Measurements from ENCODE around the gene MGAT4B.

Gene MGAT4B

GRCh38 chr5:179828756-179829421, 22.2 kb upstream of the MGAT4B start:
- DNase-seq (ENCODE audit: insufficient read length, low spot score) (no peak), FAIRE-seq (no peak)
- TF ChIP-seq POU2F2 (IDR thresholded peaks at IDR 0.05; ENCODE audit: low read depth, low read length) (no peak), POLR2AphosphoS5 (IDR thresholded peaks at IDR 0.05; ENCODE audit: low read depth, low read length) (peak; percentile 65)

- TF ChIP-seq TAF1 (IDR thresholded peaks at IDR 0.05; ENCODE audit: low read depth, low read length) (no peak), POU2F2 (IDR thresholded peaks at IDR 0.05; ENCODE audit: low read depth, low read length) (no peak), POLR2AphosphoS5 (IDR thresholded peaks at IDR 0.05; ENCODE audit: low read depth, low read length) (no peak; the same call in 1 of the 2 replicates), POLR2A (IDR thresholded peaks at IDR 0.05; ENCODE audit: low read depth, low read length) (no peak), PAX5 (IDR thresholded peaks at IDR 0.05; ENCODE audit: insufficient read depth, low read length, severe bottlenecking) (no peak)
- FAIRE-seq (no peak), DNase-seq (ENCODE audit: insufficient read length, low spot score) (no peak)
Observed at GRCh38 chr5:179827680-179828079, 21.0 kb upstream of the MGAT4B start.

GRCh38 chr5:179825655-179826182, 19.1 kb upstream of the MGAT4B start:
- no peak for DNase-seq (ENCODE audit: insufficient read length, low spot score)
- FAIRE-seq = no peak
- TF ChIP-seq SPI1 (IDR thresholded peaks at IDR 0.05; ENCODE audit: low read depth, low read length) (no peak), PAX5 (IDR thresholded peaks at IDR 0.05; ENCODE audit: insufficient read depth, low read length, severe bottlenecking) (no peak), POU2F2 (IDR thresholded peaks at IDR 0.05; ENCODE audit: low read depth, low read length) (no peak), TAF1 (IDR thresholded peaks at IDR 0.05; ENCODE audit: low read depth, low read length) (no peak), POLR2A (IDR thresholded peaks at IDR 0.05; ENCODE audit: low read depth, low read length) (no peak; the same call in 1 of the 2 replicates), POLR2AphosphoS5 (IDR thresholded peaks at IDR 0.05; ENCODE audit: low read depth, low read length) (no peak)

- TF ChIP-seq PAX5 (IDR thresholded peaks at IDR 0.05; ENCODE audit: insufficient read depth, low read length, severe bottlenecking) = no peak
- TF ChIP-seq POU2F2 (IDR thresholded peaks at IDR 0.05; ENCODE audit: low read depth, low read length) = no peak
- no peak; the same call in 1 of the 2 replicates for TF ChIP-seq POLR2A (IDR thresholded peaks at IDR 0.05; ENCODE audit: low read depth, low read length)
- no peak for TF ChIP-seq POLR2AphosphoS5 (IDR thresholded peaks at IDR 0.05; ENCODE audit: low read depth, low read length)
- TF ChIP-seq SPI1 (IDR thresholded peaks at IDR 0.05; ENCODE audit: low read depth, low read length) = no peak
- TF ChIP-seq TAF1 (IDR thresholded peaks at IDR 0.05; ENCODE audit: low read depth, low read length) = no peak
- no peak for DNase-seq (ENCODE audit: insufficient read length, low spot score)
- FAIRE-seq = no peak
Observed at GRCh38 chr5:179824745-179825112, 18.1 kb upstream of the MGAT4B start.

- FAIRE-seq (no peak), DNase-seq (ENCODE audit: insufficient read length, low spot score) (no peak)
- no peak for TF ChIP-seq TAF1 (IDR thresholded peaks at IDR 0.05; ENCODE audit: low read depth, low read length)
- peak; percentile 38; the same call in 1 of the 2 replicates for TF ChIP-seq POLR2AphosphoS5 (IDR thresholded peaks at IDR 0.05; ENCODE audit: low read depth, low read length)
- no peak for TF ChIP-seq PAX5 (IDR thresholded peaks at IDR 0.05; ENCODE audit: insufficient read depth, low read length, severe bottlenecking)
Observed at GRCh38 chr5:179823937-179824744, 17.5 kb upstream of the MGAT4B start.

GRCh38 chr5:179822444-179822990, 15.9 kb upstream of the MGAT4B start:
- no peak for TF ChIP-seq PAX5 (IDR thresholded peaks at IDR 0.05; ENCODE audit: insufficient read depth, low read length, severe bottlenecking)
- TF ChIP-seq TAF1 (IDR thresholded peaks at IDR 0.05; ENCODE audit: low read depth, low read length) = no peak
- TF ChIP-seq POLR2AphosphoS5 (IDR thresholded peaks at IDR 0.05; ENCODE audit: low read depth, low read length) = no peak; the same call in 1 of the 2 replicates
- no peak for TF ChIP-seq SPI1 (IDR thresholded peaks at IDR 0.05; ENCODE audit: low read depth, low read length)
- TF ChIP-seq POLR2A (IDR thresholded peaks at IDR 0.05; ENCODE audit: low read depth, low read length) = no peak
- no peak for DNase-seq (ENCODE audit: insufficient read length, low spot score)
- no peak for FAIRE-seq

- FAIRE-seq = no peak
- TF ChIP-seq POLR2AphosphoS5 (IDR thresholded peaks at IDR 0.05; ENCODE audit: low read depth, low read length) (no peak), POU2F2 (IDR thresholded peaks at IDR 0.05; ENCODE audit: low read depth, low read length) (no peak), TAF1 (IDR thresholded peaks at IDR 0.05; ENCODE audit: low read depth, low read length) (no peak), POLR2A (IDR thresholded peaks at IDR 0.05; ENCODE audit: low read depth, low read length) (no peak), PAX5 (IDR thresholded peaks at IDR 0.05; ENCODE audit: insufficient read depth, low read length, severe bottlenecking) (no peak), SPI1 (IDR thresholded peaks at IDR 0.05; ENCODE audit: low read depth, low read length) (no peak)
Observed at GRCh38 chr5:179822059-179822432, 15.4 kb upstream of the MGAT4B start.

GRCh38 chr5:179821298-179822058, 14.8 kb upstream of the MGAT4B start:
- peak; percentile 94 for FAIRE-seq
- DNase-seq (ENCODE audit: insufficient read length, low spot score) = peak; percentile 95
- no peak for TF ChIP-seq PAX5 (IDR thresholded peaks at IDR 0.05; ENCODE audit: insufficient read depth, low read length, severe bottlenecking)
- TF ChIP-seq POU2F2 (IDR thresholded peaks at IDR 0.05; ENCODE audit: low read depth, low read length) = peak; percentile 58; the same call in 1 of the 2 replicates
- peak; percentile 76 for TF ChIP-seq POLR2AphosphoS5 (IDR thresholded peaks at IDR 0.05; ENCODE audit: low read depth, low read length)
- TF ChIP-seq POLR2A (IDR thresholded peaks at IDR 0.05; ENCODE audit: low read depth, low read length) = peak; percentile 82
- TF ChIP-seq SPI1 (IDR thresholded peaks at IDR 0.05; ENCODE audit: low read depth, low read length) = no peak
- no peak for TF ChIP-seq TAF1 (IDR thresholded peaks at IDR 0.05; ENCODE audit: low read depth, low read length)

More at GRCh38 chr5:179822059-179822432, 15.4 kb upstream of the MGAT4B start:
- DNase-seq (ENCODE audit: insufficient read length, low spot score) = no peak

All from GM12891 (cell line).